Left colon (tissue), 2 donors: Measurements from ENCODE around the gene PEAK1. TPM values are rescaled to one million over a fixed set of nuclear protein-coding genes. Genes with fewer than 3 reads are reported as not detected.
"Not testable (repeated sequence)": the region's sequence is repeated elsewhere in the genome, so short reads cannot be mapped to it uniquely, and the experiment has no call there.

Experiments
- ATAC-seq: fragments of 200-7000 bp; cut with Tn5 transposase; one replicate; pipeline ENCODE4 v1.9.1; 2020; ENCODE audit warnings: mild to moderate bottlenecking, moderate library complexity
- DNase-seq, 2 donors: peaks; one replicate each; pipeline ENCODE4 v3.0.0-alpha.2; 2020
- intact Hi-C, 2 donors: fragments of 100-400 bp; cut with DNase I in 1 of 2; cut with micrococcal nuclease in 1 of 2; formaldehyde crosslinking; loops; one replicate each; pipeline versions ENCODE4 v1.11.2 to v1.14.0; 2022; cut with DNase I, micrococcal nuclease
- total RNA-seq, 2 donors: library from RNA; stranded (reverse); fragmentation: NEBNext Ultra II Directional; extraction: Animal tissue kit (Norgen Biotek cat#: 25700); gene quantifications; one replicate each; pipeline ENCODE4 v1.2.1, GENCODE V29; 2021
- donor health status: DM: no; HTN: no; CAD: no.
- donor health status: DM: yes; HTN: yes; CAD: no.

PEAK1 gene
- total RNA-seq, 2 donors from 2014 or later, result 57.0 to 57.5 TPM

- DNase-seq (no peak), ATAC-seq (no peak)
- intact Hi-C loops, result no loop called here
Observed at GRCh38 chr15:77208241-77208640, 211.7 kb downstream of the PEAK1 start.

- no peak for DNase-seq
- intact Hi-C loops, result no loop called here
Observed at GRCh38 chr15:77201665-77202064, 218.2 kb downstream of the PEAK1 start.

GRCh38 chr15:77196381-77196780 is 223.5 kb downstream of the PEAK1 start:
- no peak for DNase-seq
- intact Hi-C loops, result no loop called here
- no peak for ATAC-seq

More at GRCh38 chr15:77201665-77202064, 218.2 kb downstream of the PEAK1 start:
- no peak for ATAC-seq

GRCh38 chr15:77195586-77195985 is 224.3 kb downstream of the PEAK1 start:
- DNase-seq (no peak), ATAC-seq (no peak)
- intact Hi-C loops, result no loop called here

GRCh38 chr15:77192451-77192850 is 227.5 kb downstream of the PEAK1 start:
- ATAC-seq (no peak), DNase-seq (no peak)
- intact Hi-C loops, result no loop called here

- intact Hi-C loops, result no loop called here
- no peak for ATAC-seq
- DNase-seq, result no peak
Observed at GRCh38 chr15:77191230-77191834, 228.6 kb downstream of the PEAK1 start.

GRCh38 chr15:77187751-77188464 is 232.0 kb downstream of the PEAK1 start:
- DNase-seq, result peak in 1 of 2 donors; percentile 40
- peak; percentile 67 for ATAC-seq
- intact Hi-C loops, result no loop called here

GRCh38 chr15:77186594-77187011 is 233.3 kb downstream of the PEAK1 start:
- intact Hi-C loops, result no loop called here
- ATAC-seq (peak; percentile 58), DNase-seq (no peak)

GRCh38 chr15:77185242-77185785 is 234.6 kb downstream of the PEAK1 start:
- intact Hi-C loops, result no loop called here
- no peak for ATAC-seq
- no peak for DNase-seq

GRCh38 chr15:77184352-77184751 is 235.6 kb downstream of the PEAK1 start:
- intact Hi-C loops, result not testable (repeated sequence)
- peak; percentile 61 for ATAC-seq
- DNase-seq, result peak in 1 of 2 donors; percentile 35

- intact Hi-C loops, result no loop called here
Observed at GRCh38 chr15:77183066-77183465, 236.8 kb downstream of the PEAK1 start.

GRCh38 chr15:77181305-77182074 is 238.4 kb downstream of the PEAK1 start:
- ATAC-seq (no peak), DNase-seq (no peak)
- intact Hi-C loops, result no loop called here

More at GRCh38 chr15:77183066-77183465, 236.8 kb downstream of the PEAK1 start:
- no peak for ATAC-seq
- DNase-seq, result no peak

- DNase-seq (no peak), ATAC-seq (no peak)
- intact Hi-C loops, result no loop called here
Observed at GRCh38 chr15:77180757-77181156, 239.1 kb downstream of the PEAK1 start.

GRCh38 chr15:77180270-77180669 is 239.6 kb downstream of the PEAK1 start:
- intact Hi-C loops, result no loop called here
- ATAC-seq (no peak), DNase-seq (no peak)

- DNase-seq (no peak), ATAC-seq (no peak)
- intact Hi-C loops, result no loop called here
Observed at GRCh38 chr15:77179541-77179998, 240.3 kb downstream of the PEAK1 start.

- DNase-seq, result no peak
- intact Hi-C loops, result no loop called here
- peak; percentile 69 for ATAC-seq
Observed at GRCh38 chr15:77178411-77178810, 241.5 kb downstream of the PEAK1 start.

- ATAC-seq, DNase-seq, intact Hi-C loops: not testable (repeated sequence)
Observed at GRCh38 chr15:77176148-77176547, 243.8 kb downstream of the PEAK1 start.

- no peak for DNase-seq
- intact Hi-C loops, result no loop called here
- ATAC-seq, result peak; percentile 94
Observed at GRCh38 chr15:77173487-77173886, 246.4 kb downstream of the PEAK1 start.

- intact Hi-C loops, result no loop called here
- no peak for ATAC-seq
- DNase-seq, result no peak
Observed at GRCh38 chr15:77171221-77171967, 248.5 kb downstream of the PEAK1 start.
